Uterus (tissue), 2 donors: ENCODE results near the gene KHSRP.
"Not testable (repeated sequence)": the region's sequence is repeated elsewhere in the genome, so short reads cannot be mapped to it uniquely, and the experiment has no call there.

Experiments used
- CTCF ChIP-seq, 4 experiments: fragments of 200-600 bp in 2 of 4; fragments of 450-650 bp in 2 of 4; sonication (generic) in 2 of 4; IDR thresholded peaks; one replicate each; pipeline ENCODE4 v1.5.1; 2016 to 2019; ENCODE audit warnings: antibody characterized with exemption in 4 of 4, mild to moderate bottlenecking in 2 of 4, moderate library complexity in 1 of 4
- POLR2A ChIP-seq, 2 donors: fragments of 450-650 bp; IDR thresholded peaks; one replicate each; pipeline ENCODE4 v1.6.1; 2016; ENCODE audit warnings: antibody characterized with exemption in 2 of 2, mild to moderate bottlenecking in 1 of 2, moderate library complexity in 1 of 2

DNA sequence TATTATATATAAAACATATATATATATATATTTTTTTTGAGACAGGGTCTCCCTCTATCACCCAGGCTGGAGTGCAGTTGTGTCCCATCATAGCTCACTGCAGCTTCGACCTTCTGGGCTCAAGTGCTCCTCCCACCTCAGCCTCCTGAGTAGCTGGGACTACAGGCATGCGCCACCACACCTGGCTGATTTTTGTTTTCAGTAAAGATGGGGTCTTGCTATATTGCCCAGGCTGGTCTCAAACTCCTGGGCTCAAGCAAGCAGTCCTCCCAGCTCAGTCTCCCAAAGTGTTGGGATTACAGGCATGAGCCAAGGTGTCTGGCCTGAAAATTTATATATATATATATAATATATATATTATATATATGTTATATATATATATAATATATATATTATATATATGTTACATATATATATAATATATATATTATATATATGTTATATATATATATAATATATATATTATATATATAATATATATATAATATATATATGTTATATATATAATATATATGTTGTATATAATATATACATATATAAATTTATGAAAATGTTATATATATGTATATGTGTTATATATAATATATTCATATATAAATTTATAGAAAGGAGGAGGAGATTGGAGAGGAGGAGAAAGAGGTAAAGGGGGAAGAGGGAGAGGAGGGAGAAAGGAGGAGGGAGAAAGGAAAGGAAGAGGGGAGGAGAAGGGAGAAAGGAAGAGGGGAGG is 4.2 kb upstream of the KHSRP start:
- not testable (repeated sequence) for TF ChIP-seq POLR2A, CTCF (IDR thresholded peaks at IDR 0.05)
